ELF-1 (cell line): ENCODE results near the gene ARHGAP35.

Source experiments
- DNase-seq: peaks from one replicate; pipeline ENCODE4 v3.0.0-alpha.2; 2016; ENCODE audit warnings: low read depth, low spot score

Gene ARHGAP35

DNA sequence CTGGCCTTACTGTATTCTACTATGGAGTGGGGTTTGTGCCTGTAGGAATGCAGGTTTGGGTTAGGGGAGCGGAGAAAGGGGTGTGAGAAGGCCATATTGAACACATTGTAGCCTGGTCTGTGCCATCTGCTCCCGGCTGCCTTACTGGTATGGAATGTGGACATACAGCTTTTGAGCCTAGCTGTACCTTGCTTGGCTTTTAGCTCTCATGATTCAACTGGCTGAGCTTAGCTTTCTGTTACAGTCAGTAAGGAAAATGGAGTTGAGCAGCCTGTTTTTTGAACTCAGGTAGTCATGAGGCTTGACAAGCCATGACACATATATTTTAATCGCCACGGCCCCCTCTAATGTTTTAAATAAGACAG is 41.6 kb downstream of the ARHGAP35 start:
- DNase-seq = peak; percentile 50

DNA sequence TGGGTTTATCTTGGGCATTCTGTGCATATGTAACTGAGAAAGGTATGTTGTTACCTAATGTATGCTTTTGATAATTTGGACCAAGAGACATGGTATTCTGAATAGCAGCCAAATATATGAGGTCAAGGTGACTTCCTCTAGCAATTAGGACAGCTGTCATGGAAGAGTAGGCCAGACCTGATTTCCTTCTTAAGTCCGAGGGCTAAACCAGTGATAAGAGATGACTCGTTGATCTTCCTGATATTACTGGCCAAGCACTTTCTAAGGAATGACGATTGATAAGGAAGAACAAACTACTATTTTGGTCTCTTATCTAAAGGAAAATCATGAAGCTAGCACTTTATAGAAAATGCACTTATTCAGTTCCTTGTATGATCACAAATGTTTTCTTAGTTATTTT is 42.7 kb downstream of the ARHGAP35 start:
- DNase-seq = no peak

DNA sequence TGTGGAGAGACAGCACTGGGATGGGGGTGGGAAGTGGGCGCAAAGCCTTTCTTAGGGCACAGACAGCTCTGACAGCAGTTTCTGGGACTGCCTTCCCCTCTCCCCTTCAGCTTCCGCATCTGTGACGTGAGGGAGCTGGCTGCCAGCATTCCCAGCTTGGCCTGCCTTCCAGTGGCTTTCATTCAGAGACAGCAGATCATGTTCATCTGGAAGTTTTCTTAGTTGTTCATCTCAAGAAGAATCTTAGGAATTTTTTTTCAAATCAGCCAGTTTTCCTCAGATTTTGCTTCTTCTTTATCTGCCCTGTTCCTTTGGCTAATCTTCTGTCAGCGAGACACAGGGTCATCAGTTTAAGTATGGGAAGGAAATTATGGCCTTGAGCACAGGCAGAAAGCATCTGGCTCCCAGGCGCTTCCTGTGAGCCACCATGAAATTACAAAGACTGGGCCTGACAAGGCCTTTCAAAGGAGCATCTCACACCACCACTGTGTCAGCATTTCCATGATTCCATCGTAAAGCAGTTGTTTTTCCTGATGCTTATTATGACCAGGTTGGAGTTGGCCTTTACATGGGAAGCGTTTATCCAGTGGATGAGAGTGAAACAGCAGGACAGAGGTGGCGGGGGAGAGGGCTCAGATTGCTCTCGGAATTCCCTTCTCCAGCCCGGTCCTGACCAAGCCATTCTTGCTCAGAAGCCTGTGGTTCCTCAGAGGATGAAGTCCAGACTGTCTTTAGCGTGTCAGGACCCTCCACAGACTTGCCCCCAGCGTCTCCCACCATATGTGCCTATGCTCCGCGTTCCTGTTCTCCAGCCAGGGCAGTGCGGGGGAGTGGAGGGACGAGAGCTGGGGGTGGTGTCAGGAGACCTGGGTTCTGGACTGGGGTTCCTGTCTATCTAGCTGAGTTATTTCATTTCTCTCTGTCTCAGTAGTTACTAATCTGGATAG is 43.6 kb downstream of the ARHGAP35 start:
- peak; percentile 78 for DNase-seq

- no peak for DNase-seq
Observed at GRCh38 chr19:46906221-46906620, 45.4 kb downstream of the ARHGAP35 start.

GRCh38 chr19:46907880-46908279 is 47.1 kb downstream of the ARHGAP35 start:
- DNase-seq = no peak

DNA sequence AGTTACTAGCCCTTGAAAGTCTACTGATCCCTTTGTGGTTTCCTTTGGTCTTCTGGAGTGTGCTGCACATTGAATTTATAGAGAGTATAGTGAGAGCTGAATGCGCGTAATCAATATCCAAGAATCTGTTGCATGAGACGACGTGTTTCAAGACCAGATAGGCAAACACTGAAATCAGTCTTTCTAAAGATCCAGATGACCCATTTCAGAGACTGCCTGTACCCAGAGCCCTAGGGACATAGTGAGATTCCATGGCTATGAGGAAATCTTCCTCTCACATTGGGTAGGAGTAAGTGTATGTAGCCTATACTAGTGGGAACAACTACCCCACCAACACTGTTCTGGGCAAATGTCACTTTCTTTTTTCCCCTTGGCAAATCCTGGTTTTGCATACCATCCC is 48.6 kb downstream of the ARHGAP35 start:
- DNase-seq = no peak
